HG02970 (cell line): ENCODE data around the gene MTCH1.
"Not testable (repeated sequence)": the region's sequence is repeated elsewhere in the genome, so short reads cannot be mapped to it uniquely, and the experiment has no call there.

ENCODE experiments used
- ATAC-seq: cut with Tn5 transposase; IDR thresholded peaks from one replicate; pipeline ENCODE4 v1.9.1; 2021; ENCODE audit warnings: mild to moderate bottlenecking, moderate library complexity, moderate number of reproducible peaks; ENCODE audit not compliant: unreplicated experiment, low FRiP score

Gene MTCH1

DNA sequence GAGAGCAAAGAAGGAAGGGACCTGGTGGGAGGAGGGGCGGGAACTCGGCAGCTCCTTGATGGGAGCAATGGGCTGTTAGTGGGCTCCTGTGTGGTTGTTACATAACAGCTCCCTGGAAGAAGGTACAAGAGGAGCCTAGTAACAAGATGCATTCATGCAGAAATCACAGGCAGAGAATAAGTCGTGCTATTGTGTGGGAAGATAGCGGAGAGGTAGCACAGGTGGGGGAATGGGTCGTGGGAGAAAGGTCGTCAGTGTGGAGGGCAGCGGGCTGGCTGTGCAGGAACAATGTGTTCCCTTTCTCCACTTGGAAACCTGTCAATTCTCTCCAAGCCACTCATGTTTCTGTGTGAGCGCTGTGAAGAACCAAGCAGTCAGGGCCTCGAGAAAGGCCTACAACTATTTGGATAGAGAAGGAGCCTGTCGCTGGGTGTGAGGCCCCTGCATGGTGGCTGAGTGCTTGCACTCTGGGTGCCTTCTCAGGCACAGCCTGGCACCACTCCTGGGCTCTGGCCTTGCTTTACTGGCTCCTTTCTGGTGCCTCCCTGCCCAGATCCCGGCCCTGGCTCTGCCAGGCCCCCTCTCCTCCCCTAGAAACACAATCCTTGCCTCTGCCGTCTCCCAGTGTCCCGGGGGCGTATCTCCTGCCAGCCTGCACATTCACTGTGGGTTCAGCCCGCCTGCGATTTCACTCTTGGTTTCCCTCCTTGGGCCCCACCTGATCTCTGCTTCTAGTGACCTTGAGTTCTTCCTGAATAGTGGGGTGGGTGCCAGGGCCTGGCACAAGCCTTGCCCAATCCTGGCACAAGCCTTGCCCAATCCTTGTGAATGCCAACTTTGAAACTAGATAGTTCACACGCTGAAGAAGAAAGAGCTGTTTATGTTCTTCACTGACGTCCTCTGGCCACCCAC lies 12.1 kb upstream of the MTCH1 start:
- ATAC-seq = no peak

DNA sequence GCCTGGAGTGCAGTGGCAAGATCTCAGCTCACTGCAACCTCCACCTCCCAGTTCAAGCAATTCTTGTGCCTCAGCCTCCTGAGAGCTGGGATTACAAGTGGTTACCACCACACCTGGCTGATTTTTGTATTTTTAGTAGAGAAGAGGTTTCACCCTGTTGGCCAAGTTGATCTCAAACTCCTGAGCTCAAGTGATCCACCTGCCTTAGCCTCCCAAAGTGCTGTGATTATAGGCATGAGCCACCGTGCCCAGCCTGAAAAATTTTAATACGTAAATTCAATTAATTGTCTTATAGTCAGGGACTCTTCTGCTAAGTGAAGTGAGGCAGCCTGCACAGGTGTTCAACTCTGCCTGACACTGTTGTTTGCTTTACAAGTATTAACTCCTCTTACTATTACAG lies 4.4 kb upstream of the MTCH1 start:
- ATAC-seq = not testable (repeated sequence)

- ATAC-seq = no peak
Measured at GRCh38 chr6:36989264-36989663, 3.3 kb upstream of the MTCH1 start.

DNA sequence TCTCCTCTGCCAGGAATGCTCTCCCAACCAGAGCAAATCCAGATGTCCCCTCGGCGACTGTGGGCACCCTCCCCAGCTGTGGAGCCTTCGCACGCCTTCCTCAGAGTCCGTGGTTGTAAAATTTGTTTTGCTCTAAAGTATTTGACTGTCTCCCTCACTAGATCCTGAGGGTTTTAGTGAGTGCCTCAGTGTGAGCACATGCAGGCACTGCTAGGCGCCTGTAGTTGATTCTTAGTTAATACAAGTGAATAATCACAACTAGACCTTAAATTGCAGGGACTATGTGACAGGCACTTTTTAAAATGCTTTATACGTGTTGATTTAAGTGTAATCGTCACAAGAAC lies 680 bp upstream of the MTCH1 start:
- no peak for ATAC-seq

- peak; percentile 5 for ATAC-seq
Measured at GRCh38 chr6:36985417-36985807, 584 bp downstream of the MTCH1 start.

- no peak for ATAC-seq
Measured at GRCh38 chr6:36984581-36985416, 1.2 kb downstream of the MTCH1 start.

- ATAC-seq = no peak
Measured at GRCh38 chr6:36983538-36983937, 2.5 kb downstream of the MTCH1 start.

DNA sequence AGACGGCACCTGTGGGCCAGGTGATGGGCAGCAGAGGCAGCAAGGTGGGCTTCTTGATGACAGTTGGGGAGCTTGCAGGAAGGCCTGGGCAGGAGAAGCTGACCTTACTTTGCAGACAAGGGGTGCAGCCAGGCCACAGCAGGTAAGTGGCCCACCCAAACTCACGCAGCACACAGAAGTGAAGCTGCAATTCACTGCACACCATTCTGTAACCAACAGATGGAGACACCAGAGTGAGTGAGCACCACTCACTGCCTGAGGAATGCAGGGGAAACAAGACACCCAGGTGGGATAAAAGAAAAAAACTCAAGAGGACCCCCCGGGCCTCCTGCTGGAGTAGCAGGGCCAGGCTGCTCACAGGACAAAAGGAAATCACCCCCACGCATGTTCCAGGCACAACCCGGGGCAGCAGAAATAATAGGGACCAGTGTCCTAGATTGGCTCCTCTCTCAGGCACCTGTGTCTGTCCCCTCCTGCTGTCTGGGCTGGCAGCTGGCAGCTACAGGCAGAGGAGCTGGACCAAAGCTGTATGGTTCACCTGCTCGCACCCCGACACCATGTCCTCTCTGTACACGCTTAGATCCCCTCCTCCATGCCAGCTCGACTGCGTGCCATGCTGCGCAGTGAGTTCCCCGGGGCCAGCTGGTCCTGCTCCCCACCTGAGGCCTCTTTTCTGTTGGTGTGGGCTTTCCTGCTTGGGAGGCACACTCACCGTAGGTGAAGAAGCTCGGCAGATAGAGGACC lies 4.9 kb downstream of the MTCH1 start:
- ATAC-seq = no peak

DNA sequence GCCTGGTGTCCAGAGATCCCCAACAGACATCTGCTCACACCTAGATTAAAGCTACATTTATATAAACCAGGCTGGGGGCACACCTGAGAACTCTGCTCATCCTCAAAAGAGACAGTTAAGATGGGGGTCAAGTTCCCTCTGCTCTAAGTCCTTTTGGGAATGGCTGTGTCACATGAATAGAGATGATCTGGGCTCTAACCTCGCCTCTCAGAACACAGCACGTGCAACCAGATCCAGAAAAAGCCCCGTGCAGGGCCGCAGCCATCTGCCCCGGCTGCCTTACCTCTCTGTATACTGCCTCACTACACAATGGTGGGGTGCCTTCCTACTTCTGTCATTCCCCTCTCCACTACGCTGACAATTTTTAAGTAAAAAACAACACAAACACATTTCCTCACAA lies 5.9 kb downstream of the MTCH1 start:
- no peak for ATAC-seq

DNA sequence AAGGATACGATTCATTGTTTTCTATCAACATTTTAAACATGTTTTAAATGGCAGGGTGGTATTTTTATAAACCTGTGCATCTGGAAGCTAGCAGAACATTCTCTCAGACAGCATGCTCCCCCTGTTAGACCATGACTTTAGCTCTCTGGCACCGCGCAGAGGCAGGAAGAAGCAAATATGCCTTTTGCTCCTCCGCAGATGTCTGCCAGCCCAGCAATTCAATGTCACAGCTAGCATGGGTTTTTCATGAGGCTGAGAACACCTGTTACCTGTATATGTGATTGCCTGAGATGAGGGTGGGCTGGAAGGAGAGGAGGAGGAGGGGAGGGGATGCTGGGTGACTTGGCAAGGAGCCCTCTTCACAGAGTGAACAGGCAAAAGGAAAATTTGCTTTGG lies 6.7 kb downstream of the MTCH1 start:
- no peak for ATAC-seq

- ATAC-seq = no peak
Measured at GRCh38 chr6:36978421-36979346, 7.3 kb downstream of the MTCH1 start.

GRCh38 chr6:36977470-36977941 lies 8.5 kb downstream of the MTCH1 start:
- no peak for ATAC-seq

DNA sequence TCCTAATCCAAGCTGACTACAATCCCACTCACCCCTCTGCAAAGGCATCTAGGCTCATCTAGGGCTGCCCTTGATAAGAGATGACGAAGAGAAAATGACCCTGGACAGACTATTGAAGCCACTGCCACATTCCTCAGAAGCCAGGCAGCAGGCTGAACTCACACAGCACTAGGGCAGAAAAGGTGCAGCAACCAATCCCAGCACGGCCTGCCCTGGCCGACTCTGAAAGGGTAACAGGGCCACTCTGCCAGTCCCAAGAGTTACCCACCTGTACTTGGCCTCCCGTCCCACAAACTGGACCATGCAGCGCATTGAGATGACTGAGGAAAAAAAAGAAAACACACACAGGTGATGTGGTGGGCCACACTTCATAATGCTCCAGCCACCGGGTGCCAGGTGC lies 9.1 kb downstream of the MTCH1 start:
- ATAC-seq = no peak

DNA sequence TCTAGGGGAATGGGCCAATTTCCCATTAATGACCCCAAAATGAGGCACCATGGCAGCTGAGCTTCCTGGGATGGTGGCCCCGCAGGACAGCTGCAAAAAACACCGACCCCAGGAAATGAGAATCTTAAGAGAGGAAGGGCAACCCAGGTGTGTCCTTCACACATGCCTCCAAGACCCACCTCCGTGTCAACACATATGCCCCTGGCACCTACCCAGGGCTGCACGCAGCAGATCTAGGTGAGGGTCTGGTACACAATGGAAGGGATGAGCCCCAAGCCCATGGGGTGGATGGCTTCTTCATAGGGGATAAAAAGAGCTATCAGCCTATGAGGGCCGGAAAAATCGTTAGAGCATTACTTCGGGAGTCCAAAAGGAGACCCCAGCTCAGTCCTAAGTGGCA lies 9.5 kb downstream of the MTCH1 start:
- no peak for ATAC-seq

DNA sequence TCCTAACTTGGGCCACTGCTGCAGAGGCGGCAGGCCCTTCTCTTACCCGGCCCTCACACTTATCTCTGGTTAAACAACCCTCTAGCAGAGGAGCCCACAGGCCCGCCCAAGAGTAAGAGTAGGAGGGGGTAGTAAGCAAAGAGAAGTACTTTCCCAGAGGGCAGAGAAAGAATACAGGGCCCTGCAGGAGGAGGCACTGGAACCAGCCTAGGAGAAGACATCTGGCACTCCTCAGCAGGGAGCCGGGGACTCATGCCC lies 10.1 kb downstream of the MTCH1 start:
- ATAC-seq = no peak

DNA sequence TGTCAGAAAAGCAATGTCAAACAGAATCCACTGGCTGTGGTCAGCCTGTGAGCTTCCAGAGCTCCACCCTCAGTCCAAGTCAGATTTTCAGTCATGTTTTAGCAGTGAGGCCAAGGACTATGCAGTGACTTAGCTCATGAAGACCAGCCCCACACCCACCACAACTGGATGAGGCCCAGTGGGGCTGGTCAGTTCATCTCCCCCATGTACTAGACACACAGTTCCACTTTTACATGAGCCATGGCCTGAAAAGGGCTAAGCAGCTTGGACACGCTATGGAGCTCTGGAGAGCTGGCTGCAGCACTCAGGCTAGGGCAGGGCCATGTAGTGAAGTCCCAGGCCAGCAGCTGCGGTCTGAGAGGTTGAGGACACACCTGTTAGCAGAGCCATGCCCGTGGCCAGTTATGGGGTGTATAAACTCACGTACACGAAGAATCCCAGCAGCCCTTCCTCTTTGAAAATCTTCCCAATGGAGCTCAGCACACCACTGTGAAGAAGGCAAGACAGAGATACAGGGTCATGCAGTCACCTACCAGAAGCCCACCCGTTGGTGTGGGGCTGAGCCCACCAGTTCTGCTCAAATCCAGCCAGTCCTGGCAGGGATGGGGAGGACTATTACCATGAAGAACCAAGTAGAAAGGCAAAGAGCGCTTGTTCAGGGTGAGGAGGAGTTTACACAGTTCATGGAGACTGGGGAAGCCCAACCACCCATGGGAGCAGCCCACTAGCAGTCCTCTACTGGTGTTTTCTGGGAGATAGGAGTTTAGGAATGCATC lies 10.6 kb downstream of the MTCH1 start:
- no peak for ATAC-seq

GRCh38 chr6:36973647-36974046 lies 12.3 kb downstream of the MTCH1 start:
- ATAC-seq = no peak

GRCh38 chr6:36973190-36973589 lies 12.8 kb downstream of the MTCH1 start:
- no peak for ATAC-seq

DNA sequence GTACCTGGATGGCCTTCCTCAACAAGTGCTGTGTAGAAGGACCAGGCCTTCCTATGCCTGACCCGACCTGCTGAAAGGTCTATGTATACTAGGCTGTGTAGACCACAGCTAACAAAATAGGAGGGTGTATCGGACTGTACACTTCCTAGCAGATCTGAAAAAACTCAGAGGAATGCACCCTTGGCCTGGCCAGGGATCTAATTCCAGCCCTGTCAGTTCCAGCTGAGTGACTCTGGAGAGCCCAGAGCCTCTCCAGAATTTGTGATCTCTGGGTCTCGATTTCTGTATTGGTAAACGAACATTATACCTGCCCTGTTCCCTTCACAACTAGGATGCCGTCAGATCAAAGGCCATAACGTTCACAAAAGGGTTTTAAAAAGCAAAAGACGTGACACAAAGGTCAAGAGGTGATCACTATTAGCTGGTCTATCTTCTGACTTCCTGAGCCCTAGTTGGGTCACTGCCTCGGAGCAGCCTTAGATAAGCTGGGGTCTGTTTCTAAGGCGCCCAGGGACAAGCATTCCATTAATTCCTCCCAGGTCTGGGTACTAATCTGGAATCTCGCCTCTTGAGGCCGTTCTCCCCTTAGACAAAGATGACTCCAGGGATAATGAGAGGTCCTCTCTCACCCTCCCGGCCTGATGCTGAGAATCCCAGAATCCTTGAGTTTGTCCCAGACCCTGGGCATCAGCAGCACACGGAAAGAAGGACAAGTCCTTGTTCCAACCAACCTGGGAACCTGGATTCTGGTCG lies 13.9 kb downstream of the MTCH1 start:
- ATAC-seq = no peak
